ENCODE results near the gene TMEM52B.
"Not testable (repeated sequence)": the region's sequence is repeated elsewhere in the genome, so short reads cannot be mapped to it uniquely, and the experiment has no call there.

The TMEM52B gene

GRCh38 chr12:10218021-10218420, 39.2 kb downstream of the TMEM52B start:
- H3K4me3 ChIP-seq (ENCODE audit: low read length) = no peak overlapping the region
- peaks cover 5% of the 10 kb centered on the region for H3K4me1 ChIP-seq (ENCODE audit: control insufficient read depth, insufficient read depth, low read length)
- no peaks in the 10 kb centered on the region for H3K27me3 ChIP-seq (ENCODE audit: control insufficient read depth, insufficient read depth, low read length)
- H3K36me3 ChIP-seq (ENCODE audit: control insufficient read depth, insufficient read depth, low read length) = peaks cover 20% of the 10 kb centered on the region
- H3K27ac ChIP-seq (ENCODE audit: low read depth, low read length) = no peak overlapping the region
- H3K9ac ChIP-seq (ENCODE audit: low read length) = no peak overlapping the region

- no peak overlapping the region for H3K4me3 ChIP-seq (ENCODE audit: low read length)
- no peak overlapping the region for H3K27ac ChIP-seq (ENCODE audit: low read depth, low read length)
- H3K27me3 ChIP-seq (ENCODE audit: control insufficient read depth, insufficient read depth, low read length) = no peaks in the 10 kb centered on the region
- H3K36me3 ChIP-seq (ENCODE audit: control insufficient read depth, insufficient read depth, low read length) = peaks cover 22% of the 10 kb centered on the region
- H3K9ac ChIP-seq (ENCODE audit: low read length) = no peak overlapping the region
- H3K4me1 ChIP-seq (ENCODE audit: control insufficient read depth, insufficient read depth, low read length) = no peaks in the 10 kb centered on the region
Measured at GRCh38 chr12:10220398-10221077, 41.7 kb downstream of the TMEM52B start.

- no peaks in the 10 kb centered on the region for H3K27me3 ChIP-seq (ENCODE audit: control insufficient read depth, insufficient read depth, low read length)
- H3K27ac ChIP-seq (ENCODE audit: low read depth, low read length) = no peak overlapping the region
- peaks cover 22% of the 10 kb centered on the region for H3K36me3 ChIP-seq (ENCODE audit: control insufficient read depth, insufficient read depth, low read length)
- H3K9ac ChIP-seq (ENCODE audit: low read length) = no peak overlapping the region
- no peaks in the 10 kb centered on the region for H3K4me1 ChIP-seq (ENCODE audit: control insufficient read depth, insufficient read depth, low read length)
- H3K4me3 ChIP-seq (ENCODE audit: low read length) = no peak overlapping the region
Measured at GRCh38 chr12:10221846-10222245, 43.0 kb downstream of the TMEM52B start.

GRCh38 chr12:10223208-10223607, 44.4 kb downstream of the TMEM52B start:
- no peak overlapping the region for H3K27ac ChIP-seq (ENCODE audit: low read depth, low read length)
- no peak overlapping the region for H3K4me3 ChIP-seq (ENCODE audit: low read length)
- H3K27me3 ChIP-seq (ENCODE audit: control insufficient read depth, insufficient read depth, low read length) = no peaks in the 10 kb centered on the region
- H3K9ac ChIP-seq (ENCODE audit: low read length) = no peak overlapping the region
- peaks cover 22% of the 10 kb centered on the region for H3K36me3 ChIP-seq (ENCODE audit: control insufficient read depth, insufficient read depth, low read length)
- H3K4me1 ChIP-seq (ENCODE audit: control insufficient read depth, insufficient read depth, low read length) = no peaks in the 10 kb centered on the region

GRCh38 chr12:10225426-10225825, 46.6 kb downstream of the TMEM52B start:
- H3K27ac ChIP-seq (ENCODE audit: low read depth, low read length); H3K9ac ChIP-seq (ENCODE audit: low read length); H3K27me3 ChIP-seq (ENCODE audit: control insufficient read depth, insufficient read depth, low read length); H3K4me3 ChIP-seq (ENCODE audit: low read length); H3K4me1 ChIP-seq (ENCODE audit: control insufficient read depth, insufficient read depth, low read length): not testable (repeated sequence)
- H3K36me3 ChIP-seq (ENCODE audit: control insufficient read depth, insufficient read depth, low read length) = peaks cover 20% of the 10 kb centered on the region

GRCh38 chr12:10226086-10226485, 47.3 kb downstream of the TMEM52B start:
- no peak overlapping the region for H3K4me3 ChIP-seq (ENCODE audit: low read length)
- H3K4me1 ChIP-seq (ENCODE audit: control insufficient read depth, insufficient read depth, low read length) = no peaks in the 10 kb centered on the region
- no peak overlapping the region for H3K27ac ChIP-seq (ENCODE audit: low read depth, low read length)
- H3K36me3 ChIP-seq (ENCODE audit: control insufficient read depth, insufficient read depth, low read length) = peaks cover 16% of the 10 kb centered on the region
- H3K27me3 ChIP-seq (ENCODE audit: control insufficient read depth, insufficient read depth, low read length) = no peaks in the 10 kb centered on the region
- no peak overlapping the region for H3K9ac ChIP-seq (ENCODE audit: low read length)

GRCh38 chr12:10226731-10227130, 47.9 kb downstream of the TMEM52B start:
- Histone ChIP-seq H3K9ac (ENCODE audit: low read length) (no peak overlapping the region), H3K4me3 (ENCODE audit: low read length) (no peak overlapping the region), H3K4me1 (ENCODE audit: control insufficient read depth, insufficient read depth, low read length) (no peaks in the 10 kb centered on the region), H3K36me3 (ENCODE audit: control insufficient read depth, insufficient read depth, low read length) (peaks cover 13% of the 10 kb centered on the region), H3K27ac (ENCODE audit: low read depth, low read length) (no peak overlapping the region), H3K27me3 (ENCODE audit: control insufficient read depth, insufficient read depth, low read length) (no peaks in the 10 kb centered on the region)

- no peak overlapping the region for H3K27ac ChIP-seq (ENCODE audit: low read depth, low read length)
- H3K4me1 ChIP-seq (ENCODE audit: control insufficient read depth, insufficient read depth, low read length) = no peaks in the 10 kb centered on the region
- H3K4me3 ChIP-seq (ENCODE audit: low read length) = no peak overlapping the region
- H3K9ac ChIP-seq (ENCODE audit: low read length) = no peak overlapping the region
- H3K36me3 ChIP-seq (ENCODE audit: control insufficient read depth, insufficient read depth, low read length) = peaks cover 4% of the 10 kb centered on the region
- H3K27me3 ChIP-seq (ENCODE audit: control insufficient read depth, insufficient read depth, low read length) = no peaks in the 10 kb centered on the region
Measured at GRCh38 chr12:10227648-10228047, 48.8 kb downstream of the TMEM52B start.

- H3K4me3 ChIP-seq (ENCODE audit: low read length) = no peak overlapping the region
- H3K36me3 ChIP-seq (ENCODE audit: control insufficient read depth, insufficient read depth, low read length) = no peaks in the 10 kb centered on the region
- no peak overlapping the region for H3K9ac ChIP-seq (ENCODE audit: low read length)
- H3K4me1 ChIP-seq (ENCODE audit: control insufficient read depth, insufficient read depth, low read length) = no peaks in the 10 kb centered on the region
- no peak overlapping the region for H3K27ac ChIP-seq (ENCODE audit: low read depth, low read length)
- no peaks in the 10 kb centered on the region for H3K27me3 ChIP-seq (ENCODE audit: control insufficient read depth, insufficient read depth, low read length)
Measured at GRCh38 chr12:10234562-10234961, 55.7 kb downstream of the TMEM52B start.

- Histone ChIP-seq H3K27ac (ENCODE audit: low read depth, low read length) (no peak overlapping the region), H3K27me3 (ENCODE audit: control insufficient read depth, insufficient read depth, low read length) (no peaks in the 10 kb centered on the region), H3K36me3 (ENCODE audit: control insufficient read depth, insufficient read depth, low read length) (no peaks in the 10 kb centered on the region), H3K4me3 (ENCODE audit: low read length) (no peak overlapping the region), H3K4me1 (ENCODE audit: control insufficient read depth, insufficient read depth, low read length) (no peaks in the 10 kb centered on the region), H3K9ac (ENCODE audit: low read length) (no peak overlapping the region)
Measured at GRCh38 chr12:10235761-10236631, 57.2 kb downstream of the TMEM52B start.

GRCh38 chr12:10236720-10237119, 57.9 kb downstream of the TMEM52B start:
- Histone ChIP-seq H3K4me3 (ENCODE audit: low read length) (no peak overlapping the region), H3K36me3 (ENCODE audit: control insufficient read depth, insufficient read depth, low read length) (no peaks in the 10 kb centered on the region), H3K9ac (ENCODE audit: low read length) (no peak overlapping the region), H3K4me1 (ENCODE audit: control insufficient read depth, insufficient read depth, low read length) (no peaks in the 10 kb centered on the region), H3K27me3 (ENCODE audit: control insufficient read depth, insufficient read depth, low read length) (no peaks in the 10 kb centered on the region), H3K27ac (ENCODE audit: low read depth, low read length) (no peak overlapping the region)

- H3K4me1 ChIP-seq (ENCODE audit: control insufficient read depth, insufficient read depth, low read length) = no peaks in the 10 kb centered on the region
- no peaks in the 10 kb centered on the region for H3K36me3 ChIP-seq (ENCODE audit: control insufficient read depth, insufficient read depth, low read length)
- H3K27ac ChIP-seq (ENCODE audit: low read depth, low read length) = no peak overlapping the region
- H3K4me3 ChIP-seq (ENCODE audit: low read length) = no peak overlapping the region
- no peak overlapping the region for H3K9ac ChIP-seq (ENCODE audit: low read length)
- no peaks in the 10 kb centered on the region for H3K27me3 ChIP-seq (ENCODE audit: control insufficient read depth, insufficient read depth, low read length)
Measured at GRCh38 chr12:10238526-10238925, 59.7 kb downstream of the TMEM52B start.

GRCh38 chr12:10241290-10241689, 62.5 kb downstream of the TMEM52B start:
- H3K9ac ChIP-seq (ENCODE audit: low read length) = no peak overlapping the region
- no peak overlapping the region for H3K4me3 ChIP-seq (ENCODE audit: low read length)
- H3K36me3 ChIP-seq (ENCODE audit: control insufficient read depth, insufficient read depth, low read length) = no peaks in the 10 kb centered on the region
- no peaks in the 10 kb centered on the region for H3K4me1 ChIP-seq (ENCODE audit: control insufficient read depth, insufficient read depth, low read length)
- no peak overlapping the region for H3K27ac ChIP-seq (ENCODE audit: low read depth, low read length)
- H3K27me3 ChIP-seq (ENCODE audit: control insufficient read depth, insufficient read depth, low read length) = no peaks in the 10 kb centered on the region
